C4-2B (cell line): ENCODE results near the gene SPTBN4.

Source experiments
- ZFX ChIP-seq: fragments of 450-650 bp; IDR thresholded peaks from 2 replicates; pipeline ENCODE4 v1.6.1; 2017
- TF ChIP-seq, protein P1 (sequence below): fragments of 450-650 bp; conservative IDR thresholded peaks from 2 replicates; pipeline ENCODE4 v1.5.1; 2017; ENCODE audit warnings: mild to moderate bottlenecking

DNA sequence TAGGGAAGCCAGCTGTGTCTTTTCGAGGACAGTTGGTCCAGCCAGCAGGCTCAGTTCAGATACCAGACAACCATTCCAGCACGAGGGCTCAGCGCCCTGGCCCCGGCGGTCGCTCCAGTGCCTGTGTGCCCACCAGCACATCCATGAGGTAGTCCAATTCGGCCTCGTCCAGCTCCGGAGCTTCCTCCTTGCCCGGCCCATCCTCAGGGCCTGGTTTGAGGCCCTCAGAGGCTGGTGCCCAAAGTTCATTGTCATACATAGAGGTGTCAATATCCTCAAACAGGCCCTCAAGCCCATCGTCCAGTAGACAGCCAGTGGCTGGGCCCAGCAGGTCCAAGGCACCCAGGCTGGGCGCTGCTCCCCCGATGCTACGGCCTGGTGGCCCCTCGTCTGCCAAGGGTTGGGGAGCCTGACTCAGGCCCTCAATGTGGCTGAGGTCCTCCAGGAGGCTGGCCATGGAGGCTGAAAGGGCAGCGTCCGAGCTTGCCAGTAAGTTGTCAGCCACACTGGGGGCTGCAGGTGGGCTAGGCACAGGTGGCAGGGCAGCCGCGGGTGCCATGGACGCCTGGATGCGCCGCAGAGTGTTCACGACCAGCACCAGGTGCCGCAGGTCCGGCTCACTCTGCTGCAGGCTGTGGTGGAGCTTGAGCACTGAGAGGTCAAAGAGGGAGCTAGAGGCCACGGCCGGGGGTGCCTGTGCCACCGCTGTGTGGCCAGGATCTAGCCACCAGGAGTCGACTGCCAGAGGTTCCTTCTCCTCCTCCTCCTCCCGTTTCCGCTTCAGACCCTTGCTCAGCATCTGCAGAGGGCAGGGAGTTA lies 43.8 kb upstream of the SPTBN4 start:
- TF ChIP-seq, protein P1, sequence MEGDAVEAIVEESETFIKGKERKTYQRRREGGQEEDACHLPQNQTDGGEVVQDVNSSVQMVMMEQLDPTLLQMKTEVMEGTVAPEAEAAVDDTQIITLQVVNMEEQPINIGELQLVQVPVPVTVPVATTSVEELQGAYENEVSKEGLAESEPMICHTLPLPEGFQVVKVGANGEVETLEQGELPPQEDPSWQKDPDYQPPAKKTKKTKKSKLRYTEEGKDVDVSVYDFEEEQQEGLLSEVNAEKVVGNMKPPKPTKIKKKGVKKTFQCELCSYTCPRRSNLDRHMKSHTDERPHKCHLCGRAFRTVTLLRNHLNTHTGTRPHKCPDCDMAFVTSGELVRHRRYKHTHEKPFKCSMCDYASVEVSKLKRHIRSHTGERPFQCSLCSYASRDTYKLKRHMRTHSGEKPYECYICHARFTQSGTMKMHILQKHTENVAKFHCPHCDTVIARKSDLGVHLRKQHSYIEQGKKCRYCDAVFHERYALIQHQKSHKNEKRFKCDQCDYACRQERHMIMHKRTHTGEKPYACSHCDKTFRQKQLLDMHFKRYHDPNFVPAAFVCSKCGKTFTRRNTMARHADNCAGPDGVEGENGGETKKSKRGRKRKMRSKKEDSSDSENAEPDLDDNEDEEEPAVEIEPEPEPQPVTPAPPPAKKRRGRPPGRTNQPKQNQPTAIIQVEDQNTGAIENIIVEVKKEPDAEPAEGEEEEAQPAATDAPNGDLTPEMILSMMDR, result no peak
- TF ChIP-seq ZFX, result no peak
